Fibroblast of peridontal ligament (primary cell): ENCODE data around the gene ARCN1.

Source experiments
- DNase-seq: peaks from one replicate; pipeline ENCODE4 v3.0.0-alpha.2; 2010; ENCODE audit errors: extremely low read depth

Gene ARCN1

DNA sequence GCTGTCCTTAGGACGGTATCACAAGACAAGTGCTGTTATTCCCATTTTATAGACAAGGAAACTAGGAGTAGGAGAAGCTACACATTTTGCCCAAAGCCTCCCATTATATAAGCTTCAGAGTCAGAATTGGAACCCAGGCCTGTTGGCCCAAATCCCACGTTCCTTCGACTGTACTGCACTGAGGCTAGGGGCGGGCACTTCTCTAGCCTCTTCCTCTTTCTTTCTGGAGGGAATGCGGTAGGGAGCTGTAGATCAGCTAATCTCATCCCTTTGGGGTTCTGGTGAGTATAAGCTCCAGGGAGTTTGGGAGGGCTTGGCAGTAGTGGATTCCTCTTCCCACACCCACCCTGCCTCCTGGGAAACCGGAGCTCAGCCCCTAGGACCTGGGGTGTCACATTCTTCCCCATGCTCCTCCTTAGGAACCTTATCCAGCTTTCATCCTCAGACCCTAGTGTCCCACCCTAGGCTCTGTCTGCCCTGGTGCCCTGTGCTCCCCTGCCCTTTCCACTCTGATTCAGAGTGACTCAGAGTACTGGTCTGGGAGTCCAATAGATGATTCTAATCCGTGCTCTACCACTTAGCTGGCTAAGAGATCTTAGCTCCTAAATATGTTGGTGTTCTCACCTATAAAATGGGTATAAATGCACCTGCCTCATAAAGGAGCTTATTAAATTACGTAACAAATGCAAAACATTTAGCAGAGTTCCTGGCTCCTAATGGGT is 64.5 kb downstream of the ARCN1 start:
- DNase-seq, result no peak

- no peak for DNase-seq
Measured at GRCh38 chr11:118638726-118639125, 66.5 kb downstream of the ARCN1 start.

DNA sequence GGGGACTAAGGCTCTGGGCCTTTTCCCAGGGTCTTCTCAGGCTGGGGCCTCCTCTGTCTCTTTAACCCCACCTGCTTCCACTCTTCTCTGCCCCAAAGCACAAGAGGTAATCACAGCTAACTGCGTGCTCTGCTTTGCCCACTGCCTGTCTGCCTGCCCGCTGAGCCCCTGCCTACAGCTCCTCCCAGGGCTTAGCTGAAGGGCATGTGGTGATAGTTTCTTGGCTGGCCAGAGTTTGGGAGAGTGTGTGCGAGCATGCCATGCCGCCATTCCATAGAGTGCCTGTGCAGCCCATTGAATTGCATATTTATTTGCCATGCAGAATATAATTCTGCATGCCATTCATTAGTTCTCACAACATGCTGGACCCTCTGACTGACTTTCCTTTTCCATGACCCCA is 67.7 kb downstream of the ARCN1 start:
- DNase-seq, result no peak

- DNase-seq, result no peak
Measured at GRCh38 chr11:118640332-118641154, 68.3 kb downstream of the ARCN1 start.

DNA sequence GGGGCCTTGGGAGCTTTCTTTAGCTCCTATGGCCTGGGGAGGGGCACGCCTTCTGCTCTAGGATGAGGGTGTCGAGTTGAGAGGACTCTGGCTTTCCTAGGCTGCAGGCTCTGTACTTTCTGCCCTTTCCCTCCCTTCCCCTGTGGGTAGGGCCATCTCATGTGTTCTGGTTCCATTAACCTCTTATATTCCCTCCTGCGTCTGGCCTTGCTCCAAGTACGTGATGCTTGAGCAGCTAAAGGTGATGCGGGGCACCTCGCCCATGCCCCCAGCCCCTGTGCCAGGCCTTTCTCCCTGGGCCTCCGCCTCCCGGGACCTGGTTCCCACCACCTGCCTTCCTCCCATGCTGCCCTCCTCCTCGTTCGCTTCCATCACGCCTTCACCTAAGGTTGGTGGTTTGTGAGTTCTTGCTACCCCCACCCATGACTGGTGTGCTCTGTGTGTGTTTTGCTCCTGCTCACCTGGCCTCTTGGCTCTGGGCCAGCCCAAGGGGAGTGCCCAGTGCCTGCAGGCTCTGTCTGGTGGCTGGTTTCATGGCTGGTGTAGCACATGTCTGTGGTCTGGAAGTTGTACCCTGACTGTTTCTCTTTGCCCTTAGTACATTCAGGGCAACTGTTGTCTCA is 69.3 kb downstream of the ARCN1 start:
- DNase-seq, result no peak

DNA sequence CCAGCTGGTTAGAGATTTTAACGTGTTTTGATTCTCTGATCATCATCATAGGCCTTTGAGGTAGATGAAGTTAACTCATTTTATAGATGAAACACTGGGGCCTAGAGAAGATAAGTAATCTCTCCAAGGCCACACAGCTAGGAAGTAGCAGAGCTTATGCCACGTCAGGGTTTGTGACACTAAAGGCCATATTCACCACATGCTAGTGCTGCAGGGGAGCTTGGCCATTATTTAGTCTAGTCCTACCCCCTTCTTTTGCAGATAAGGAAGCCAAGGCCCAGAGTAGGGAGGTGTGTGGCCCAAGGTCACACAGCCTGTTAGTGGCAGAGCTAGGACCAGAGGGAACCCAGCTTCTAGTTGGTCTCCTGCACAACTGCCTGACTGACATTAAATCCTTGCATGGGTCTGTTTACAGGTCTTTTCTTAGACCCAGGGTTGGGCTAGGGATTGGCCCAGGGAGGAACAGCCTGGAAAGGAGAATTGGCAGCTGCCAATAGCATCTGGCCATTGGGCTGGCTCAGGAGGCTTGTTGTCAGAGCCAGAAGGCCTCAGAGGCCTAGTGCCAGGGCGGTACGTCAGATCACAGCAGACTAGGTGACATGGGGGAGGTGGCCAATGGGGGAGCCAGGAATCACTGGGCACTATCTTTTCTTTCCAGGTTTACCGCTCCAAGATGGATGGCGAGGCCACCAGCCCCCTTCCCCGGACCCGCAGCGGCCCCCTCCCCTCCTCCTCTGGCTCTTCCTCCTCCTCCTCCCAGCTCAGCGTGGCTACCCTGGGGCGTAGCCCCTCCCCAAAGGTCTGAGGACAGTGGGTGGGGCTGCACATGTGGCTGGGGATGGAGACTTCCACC is 71.2 kb downstream of the ARCN1 start:
- no peak for DNase-seq

GRCh38 chr11:118643995-118644345 is 71.8 kb downstream of the ARCN1 start:
- DNase-seq, result no peak

- DNase-seq, result no peak
Measured at GRCh38 chr11:118644496-118644895, 72.3 kb downstream of the ARCN1 start.

DNA sequence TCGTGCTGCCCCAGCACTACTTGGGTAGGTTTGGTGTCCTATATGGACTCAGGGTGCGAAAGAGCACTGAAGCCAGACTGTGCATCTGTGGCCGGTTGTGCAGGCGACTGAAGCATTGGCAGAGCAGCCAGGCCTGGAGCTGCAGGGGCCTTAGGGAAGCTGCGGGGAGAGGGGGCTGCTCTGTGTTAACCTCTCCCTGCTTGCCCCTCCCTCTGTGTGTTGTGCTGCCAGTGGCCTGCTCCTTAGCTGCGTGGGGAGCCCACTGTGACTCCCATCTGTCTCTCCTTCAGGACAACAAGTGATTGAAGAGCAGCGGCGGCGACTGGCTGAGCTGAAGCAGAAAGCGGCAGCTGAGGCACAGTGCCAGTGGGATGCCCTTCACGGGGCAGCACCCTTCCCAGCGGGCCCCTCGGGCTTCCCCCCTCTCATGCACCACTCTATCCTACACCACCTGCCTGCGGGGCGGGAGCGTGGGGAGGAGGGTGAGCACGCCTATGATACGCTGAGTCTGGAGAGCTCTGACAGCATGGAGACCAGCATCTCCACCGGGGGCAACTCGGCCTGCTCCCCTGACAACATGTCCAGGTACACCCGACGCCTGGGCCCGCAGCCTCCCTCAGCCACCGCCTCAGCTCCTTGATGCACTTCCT is 73.0 kb downstream of the ARCN1 start:
- no peak for DNase-seq

DNA sequence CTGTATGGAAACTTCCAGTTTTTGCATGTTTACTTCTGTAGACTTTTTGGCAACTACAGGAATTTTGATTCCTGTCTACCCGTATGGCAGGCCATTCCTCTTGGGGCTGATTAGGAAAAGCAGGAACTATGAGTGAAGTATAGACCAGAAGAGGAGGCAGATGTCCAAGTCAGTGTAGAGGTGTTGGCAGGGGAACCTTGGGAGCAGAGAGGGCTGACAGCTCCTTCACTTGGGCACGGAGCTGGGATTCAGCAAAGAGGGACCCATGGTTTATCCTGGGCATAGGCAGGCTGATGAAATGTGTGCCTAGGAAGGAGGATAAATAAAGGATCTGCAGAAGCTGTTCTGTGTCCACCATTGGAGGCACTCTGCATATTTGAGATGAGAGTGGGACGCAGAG is 74.2 kb downstream of the ARCN1 start:
- peak; percentile 33 for DNase-seq

DNA sequence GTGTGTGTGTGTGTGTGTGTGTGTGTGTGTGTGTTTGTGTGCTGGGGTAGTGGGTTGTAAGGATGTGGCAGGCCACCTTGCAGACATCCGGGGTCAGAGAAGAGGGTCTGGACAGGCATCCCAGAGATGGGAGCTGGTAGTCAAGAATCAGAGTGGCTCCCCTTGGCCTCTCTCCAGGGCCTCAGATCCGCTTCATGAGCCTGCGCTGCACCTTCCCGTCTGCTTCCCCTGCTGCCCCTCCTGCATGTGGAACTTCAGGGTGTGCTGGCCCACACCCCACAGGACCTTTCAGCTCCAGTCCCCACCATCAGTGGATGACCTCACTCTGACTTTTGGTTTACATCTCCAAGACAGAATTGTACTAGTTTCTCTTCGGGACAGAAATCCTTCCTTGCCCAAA is 76.1 kb downstream of the ARCN1 start:
- no peak for DNase-seq

DNA sequence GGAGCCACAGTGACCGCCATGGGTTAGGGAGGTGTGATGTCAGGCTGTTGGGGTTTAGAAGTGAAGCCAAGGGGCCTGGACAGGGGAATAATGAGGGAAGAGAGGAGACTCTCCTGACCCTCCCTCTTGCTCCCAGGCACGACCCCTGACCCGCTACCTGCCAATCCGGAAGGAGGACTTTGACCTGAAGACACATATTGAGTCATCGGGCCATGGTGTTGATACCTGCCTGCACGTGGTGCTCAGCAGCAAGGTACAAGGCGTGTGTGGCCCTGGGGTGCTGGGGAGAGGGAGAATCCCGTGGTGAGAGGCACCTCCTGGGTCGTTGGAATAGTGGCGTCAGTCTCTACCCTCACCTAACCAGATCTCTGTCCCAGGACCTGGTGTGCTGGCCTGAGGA is 77.7 kb downstream of the ARCN1 start:
- no peak for DNase-seq

DNA sequence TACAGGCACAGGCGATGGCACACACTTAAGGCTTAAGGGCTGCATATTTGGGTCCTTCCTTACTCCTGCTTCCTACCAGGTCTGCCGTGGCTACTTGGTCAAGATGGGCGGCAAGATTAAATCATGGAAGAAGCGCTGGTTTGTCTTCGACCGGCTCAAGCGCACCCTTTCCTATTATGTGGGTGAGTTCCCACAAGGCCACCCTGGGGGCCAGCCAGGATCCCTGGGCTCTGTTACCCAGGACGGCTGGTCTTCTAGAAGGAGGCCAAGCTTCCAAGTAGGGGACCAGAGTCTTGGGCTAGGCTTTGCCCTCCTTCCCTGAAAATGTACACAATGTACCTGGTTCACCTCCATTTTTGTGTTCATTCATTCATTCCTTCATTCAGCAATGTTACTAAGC is 78.2 kb downstream of the ARCN1 start:
- DNase-seq, result no peak

GRCh38 chr11:118651820-118652219 is 79.6 kb downstream of the ARCN1 start:
- DNase-seq, result no peak
